Measurements from ENCODE around the gene MPV17L2.

Gene MPV17L2

DNA sequence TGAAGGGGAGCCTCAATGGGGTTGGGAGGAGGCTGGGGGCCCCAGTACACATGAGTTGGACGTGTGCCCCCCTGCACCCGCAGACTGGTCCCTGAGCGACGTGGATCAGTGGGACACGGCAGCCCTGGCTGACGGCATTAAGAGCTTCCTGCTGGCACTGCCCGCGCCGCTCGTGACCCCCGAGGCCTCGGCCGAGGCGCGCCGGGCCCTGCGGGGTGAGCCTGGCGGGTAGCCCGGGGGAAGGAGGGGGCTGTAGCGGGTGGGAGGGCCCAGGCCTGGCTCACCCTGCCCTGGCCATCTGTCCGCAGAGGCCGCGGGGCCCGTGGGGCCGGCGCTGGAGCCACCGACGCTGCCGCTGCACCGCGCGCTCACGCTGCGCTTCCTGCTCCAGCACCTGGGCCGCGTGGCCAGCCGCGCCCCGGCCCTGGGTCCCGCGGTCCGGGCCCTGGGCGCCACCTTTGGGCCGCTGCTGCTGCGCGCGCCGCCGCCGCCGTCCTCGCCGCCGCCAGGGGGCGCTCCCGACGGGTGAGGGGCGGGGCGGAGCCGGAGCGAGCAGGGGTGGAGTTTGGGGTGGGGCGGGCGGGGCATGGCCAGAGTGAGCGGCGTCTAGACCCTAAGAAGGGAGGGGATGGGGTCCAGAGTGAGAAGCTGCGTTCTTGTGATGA is 31.9 kb upstream of the MPV17L2 start:
- DNase-seq, result peak; percentile 62

DNA sequence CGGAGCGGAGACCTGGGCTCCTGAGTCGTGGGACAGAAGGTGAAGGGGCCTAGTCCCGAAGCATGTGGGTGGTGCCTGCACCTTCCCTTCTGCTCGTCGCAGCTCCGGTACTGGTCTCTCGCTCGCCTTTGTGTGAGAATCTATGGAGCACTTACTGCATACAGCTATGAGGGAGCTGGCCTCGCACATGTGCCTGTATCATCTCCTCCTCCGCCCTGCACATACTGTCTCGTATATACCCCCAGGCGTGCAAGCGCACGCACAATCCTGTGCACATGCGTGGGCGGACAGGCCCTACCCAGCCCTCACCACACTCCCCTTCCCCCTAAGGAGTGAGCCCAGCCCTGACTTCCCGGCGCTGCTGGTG is 31.4 kb upstream of the MPV17L2 start:
- DNase-seq, result no peak

GRCh38 chr19:18164072-18164471 is 28.9 kb upstream of the MPV17L2 start:
- DNase-seq, result no peak

DNA sequence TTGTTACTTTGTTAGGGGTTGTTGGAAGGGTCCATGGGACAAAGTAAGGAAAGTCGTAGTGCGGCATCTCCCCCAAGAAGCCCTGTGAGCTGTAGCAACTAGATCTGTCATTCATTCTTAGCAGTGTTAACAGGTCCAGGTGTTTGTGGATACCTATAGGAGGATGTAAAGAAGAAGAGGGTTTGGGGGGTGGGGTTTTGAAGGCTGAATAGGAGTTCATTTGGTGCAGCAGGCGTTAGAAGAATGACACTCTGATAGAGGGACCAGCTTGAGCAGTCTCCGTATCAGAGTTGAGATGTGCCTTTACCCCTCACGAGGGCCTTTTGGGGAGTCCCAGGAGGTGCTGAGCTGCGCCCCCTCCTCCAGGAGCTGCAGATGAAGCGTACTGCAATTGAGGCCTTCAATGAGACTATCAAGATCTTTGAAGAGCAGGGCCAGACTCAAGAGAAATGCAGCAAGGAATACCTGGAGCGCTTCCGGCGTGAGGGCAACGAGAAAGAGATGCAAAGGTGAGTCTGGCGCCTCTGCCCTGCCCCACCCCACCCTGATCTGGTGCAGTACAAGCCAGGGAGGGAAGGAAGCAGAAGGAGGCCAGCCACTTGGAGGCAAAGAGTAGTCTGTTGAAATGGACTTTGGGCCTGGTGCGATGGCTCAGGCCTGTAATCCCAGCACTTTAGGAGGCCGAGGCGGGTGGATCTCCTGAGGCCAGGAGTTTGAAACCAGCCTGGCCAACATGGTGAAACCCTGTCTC is 27.0 kb upstream of the MPV17L2 start:
- no peak for DNase-seq

- DNase-seq, result no peak
Measured at GRCh38 chr19:18167011-18167410, 26.0 kb upstream of the MPV17L2 start.

DNA sequence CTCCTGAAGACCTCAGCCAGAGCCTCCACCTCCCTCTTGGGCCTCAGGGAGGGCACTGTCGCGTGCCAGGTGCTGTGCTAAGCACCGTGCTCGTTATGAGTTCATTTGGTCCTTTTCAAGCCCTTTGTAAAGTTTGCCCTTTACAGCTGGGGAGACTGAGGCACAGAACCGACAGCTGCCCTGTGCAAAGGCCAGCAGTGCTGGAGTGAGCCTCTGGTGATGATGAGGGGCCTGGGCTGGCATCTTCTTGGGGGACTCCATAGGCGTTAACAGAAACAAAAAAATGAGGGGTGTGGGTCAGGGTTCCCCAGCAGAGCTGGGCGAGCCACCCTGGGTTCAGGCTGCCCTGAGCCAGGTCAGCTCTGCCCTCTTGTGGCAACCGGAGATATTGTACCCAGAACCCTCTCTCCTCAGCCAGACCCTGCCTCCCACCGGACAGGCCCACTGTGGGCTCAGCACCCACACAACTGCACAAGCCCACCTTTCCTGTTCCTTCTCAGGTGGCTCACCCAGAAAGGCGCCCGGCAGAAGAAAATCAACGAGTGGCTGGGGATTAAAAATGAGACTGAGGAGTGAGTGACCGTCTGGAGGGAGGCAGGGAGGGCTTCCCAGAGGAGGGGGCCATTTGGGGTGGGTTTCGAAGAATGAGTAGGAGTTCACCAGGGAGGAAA is 24.9 kb upstream of the MPV17L2 start:
- peak; percentile 43 for DNase-seq

- no peak for DNase-seq
Measured at GRCh38 chr19:18168673-18169381, 24.2 kb upstream of the MPV17L2 start.

DNA sequence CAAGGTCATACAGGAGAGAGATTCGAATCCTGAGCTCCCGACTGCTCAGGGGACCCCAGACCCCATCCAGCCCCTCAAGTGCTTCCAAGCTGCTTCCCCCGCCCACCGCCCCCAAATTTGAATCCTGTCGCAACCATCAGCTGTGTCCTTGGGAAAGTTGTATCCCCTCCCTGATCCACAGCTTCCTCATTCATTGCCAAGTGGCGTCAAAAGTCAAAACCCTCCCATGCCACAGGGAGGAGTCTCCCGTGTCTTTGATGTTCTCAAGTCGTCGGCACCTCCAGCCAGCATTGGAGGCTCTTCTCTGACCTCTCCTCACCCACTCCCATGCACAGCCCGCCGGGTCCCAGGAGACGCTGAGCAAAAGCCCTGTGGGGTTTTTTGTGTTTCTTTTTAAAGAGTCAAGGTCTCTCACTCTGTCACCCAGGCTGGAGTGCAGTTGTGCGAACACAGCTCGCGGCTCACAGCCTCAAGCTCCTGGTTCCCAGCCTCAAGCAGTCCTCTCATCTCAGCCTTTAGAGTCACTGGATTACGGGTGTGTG is 22.2 kb upstream of the MPV17L2 start:
- DNase-seq, result no peak

DNA sequence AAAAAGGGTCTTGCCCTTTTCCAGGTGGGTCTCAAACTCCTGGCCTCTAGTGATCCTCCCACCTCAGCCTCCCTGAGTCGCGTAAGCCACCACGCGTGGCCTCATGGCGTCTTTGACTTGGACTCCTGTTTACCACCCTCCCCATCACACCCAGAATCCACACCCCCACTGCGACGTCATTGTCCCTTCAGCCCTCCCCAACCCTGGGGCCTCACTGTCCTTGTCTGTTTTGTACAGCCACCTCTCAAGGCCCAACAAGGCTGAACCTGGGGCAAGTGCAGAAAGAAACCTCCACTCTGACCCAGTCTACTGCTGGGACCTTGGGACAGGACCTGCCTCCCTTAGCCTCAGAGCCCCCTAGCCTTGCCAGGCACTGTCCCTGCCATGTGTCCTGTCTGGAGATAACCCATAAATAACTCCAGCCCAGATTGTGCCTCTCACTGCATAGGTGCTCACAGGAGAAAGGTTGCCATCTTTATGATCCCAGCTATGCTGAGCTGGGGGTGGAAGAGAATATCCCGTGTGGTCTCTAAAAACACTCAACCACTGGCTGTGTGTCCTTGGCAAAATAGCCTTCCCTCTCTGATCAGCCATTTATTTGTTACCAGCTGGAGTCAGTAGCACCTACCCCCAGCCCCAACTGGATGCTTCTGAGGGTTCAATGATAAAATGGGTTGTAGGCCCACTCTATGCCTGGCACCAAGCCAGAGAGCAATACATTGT is 21.3 kb upstream of the MPV17L2 start:
- no peak for DNase-seq

DNA sequence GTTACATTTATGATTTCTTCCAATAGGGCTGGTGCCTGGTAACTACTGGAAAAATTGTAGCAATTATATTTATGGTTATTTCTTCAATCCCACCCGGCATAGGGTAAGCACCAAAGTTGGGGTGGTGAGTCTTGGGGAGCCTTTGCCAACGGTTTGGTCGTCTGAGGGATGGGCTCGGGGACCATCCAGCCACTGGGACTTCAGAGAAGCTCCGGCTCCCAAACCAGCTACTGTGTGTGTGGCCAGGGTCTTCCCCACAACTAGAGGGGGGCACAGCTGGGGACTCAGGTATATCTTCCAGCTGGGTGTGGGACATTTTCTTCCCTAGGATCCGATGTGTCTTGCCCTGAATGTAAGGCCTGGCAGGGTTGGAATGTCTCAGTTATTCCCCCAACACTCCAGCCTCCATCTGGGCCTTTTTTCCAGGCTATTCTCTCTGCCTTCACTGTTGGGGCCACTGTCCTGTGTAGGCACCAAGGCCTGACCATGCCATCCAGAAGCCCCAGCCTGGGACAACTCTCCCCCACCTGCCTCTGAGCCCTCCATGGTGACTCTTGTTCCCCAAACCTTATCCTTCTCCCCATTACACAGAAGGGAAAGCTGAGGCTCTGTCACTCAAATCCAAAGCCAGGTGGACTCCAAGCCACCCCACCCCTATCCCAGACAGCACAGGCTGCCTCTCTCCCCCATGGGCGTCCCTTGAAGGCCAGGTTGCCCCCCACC is 20.5 kb upstream of the MPV17L2 start:
- no peak for DNase-seq

- no peak for DNase-seq
Measured at GRCh38 chr19:18173054-18173571, 19.9 kb upstream of the MPV17L2 start.

- DNase-seq, result peak; percentile 47
Measured at GRCh38 chr19:18173572-18174288, 19.3 kb upstream of the MPV17L2 start, which contains the start of gene IFI30. TSS of gene IFI30 (plus strand) at chr19:18173813. CDS start at chr19:18173842, 29 bp downstream.

GRCh38 chr19:18174983-18175382 is 18.0 kb upstream of the MPV17L2 start:
- no peak for DNase-seq

GRCh38 chr19:18176367-18177310 is 16.4 kb upstream of the MPV17L2 start:
- no peak for DNase-seq

DNA sequence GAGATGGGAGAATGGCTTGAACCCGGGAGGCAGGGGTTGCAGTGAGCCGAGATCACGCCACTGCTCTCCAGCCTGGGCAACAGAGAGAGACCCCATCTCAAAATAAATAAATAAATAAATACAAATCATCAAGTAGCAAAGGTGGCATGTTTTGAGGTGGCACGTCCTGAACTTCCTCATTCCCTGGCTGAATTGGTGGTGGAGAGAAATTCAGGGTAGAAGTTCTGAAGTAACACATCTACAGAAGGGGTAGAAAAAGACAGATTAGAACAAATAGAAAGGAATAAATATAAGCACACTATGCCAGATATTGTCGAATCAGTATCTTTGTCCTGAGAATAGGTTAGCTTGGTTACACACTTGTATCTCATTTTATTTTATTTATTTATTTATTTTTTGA is 13.1 kb upstream of the MPV17L2 start:
- no peak for DNase-seq

- DNase-seq, result no peak
Measured at GRCh38 chr19:18183529-18183928, 9.5 kb upstream of the MPV17L2 start.

- no peak for DNase-seq
Measured at GRCh38 chr19:18185538-18185937, 7.5 kb upstream of the MPV17L2 start.

GRCh38 chr19:18190278-18190677 is 2.7 kb upstream of the MPV17L2 start:
- no peak for DNase-seq

- DNase-seq, result no peak
Measured at GRCh38 chr19:18191640-18192062, 1.4 kb upstream of the MPV17L2 start.

Measured in stimulated activated naive CD4-positive, alpha-beta T cell treated with Interleukin-2 at 50 U/mL for 16 hours (primary cell).